HepG2 (cell line): ENCODE measurements around the gene CAMK2G. TPM values are rescaled to one million over a fixed set of nuclear protein-coding genes. Genes with fewer than 3 reads are reported as not detected.
"Not testable (repeated sequence)": the region's sequence is repeated elsewhere in the genome, so short reads cannot be mapped to it uniquely, and the experiment has no call there.

Experiments
- ATAC-seq: fragments of 200-7000 bp; cut with Tn5 transposase; 3 replicates; pipeline ENCODE4 v1.9.1; 2020; ENCODE audit warnings: mild to moderate bottlenecking, moderate library complexity
- BruUV-seq: library from RNA; stranded (reverse); fragments of 400-500 nt; replicated peaks from 2 replicates; lab custom pipeline; 2021; lab: Mats Ljungman, UMichigan
- CTCF ChIA-PET: fragments of 300-600 bp; formaldehyde crosslinking; extraction: SDS; loops from one replicate; lab custom pipeline; 2021; ENCODE audit warnings: low total read pairs, inconsistent platforms, low intra/inter-chr PET ratio; lab: Yijun Ruan, JAX
- POLR2A ChIA-PET: fragments of 350-600 bp; sonication (Branson Sonifier 250); formaldehyde crosslinking; loops from one replicate; lab custom pipeline; 2020; ENCODE audit warnings: antibody characterized with exemption, inconsistent platforms; lab: Yijun Ruan, JAX
- DNase-seq: peaks from one replicate; pipeline ENCODE4 v3.0.0-alpha.2; 2015; ENCODE audit warnings: low spot score
- FAIRE-seq: peaks from 3 replicates; lab custom pipeline; 2011; peaks lifted over from hg19 to GRCh38; lab: Jason Lieb, UNC
- H2AFZ ChIP-seq: one replicate; pipeline ENCODE4 v1.6.1; 2011; ENCODE audit warnings: low read length, inconsistent platforms
- H3K27ac ChIP-seq: fragments of 300-600 bp; 3 replicates; pipeline ENCODE4 v1.8.0; 2011; ENCODE audit warnings: mixed run types, mild to moderate bottlenecking, mixed read lengths, low read length, inconsistent platforms; ENCODE audit not compliant: insufficient read depth; ENCODE audit errors: extremely low read length
- H3K27me3 ChIP-seq, 2 experiments: fragments of 200-600 bp in 1 of 2; 2 replicates in 1 of 2; 3 replicates in 1 of 2; pipeline versions ENCODE4 v1.6.0 to v1.8.0; 2011; ENCODE audit warnings: low read length in 2 of 2, mild to moderate bottlenecking in 2 of 2, moderate library complexity in 2 of 2, inconsistent platforms in 1 of 2; ENCODE audit not compliant: insufficient read depth in 2 of 2, control insufficient read depth in 1 of 2
- H3K36me3 ChIP-seq, 2 experiments: fragments of 200-600 bp in 1 of 2; replicated peaks in 1 of 2; 2 replicates in 1 of 2; 3 replicates in 1 of 2; pipeline versions ENCODE4 v1.5.1 to v1.8.0; 2011; ENCODE audit warnings: low read length in 2 of 2, inconsistent platforms in 1 of 2; ENCODE audit not compliant: insufficient read depth in 2 of 2, control insufficient read depth in 1 of 2
- H3K4me1 ChIP-seq: 2 replicates; pipeline ENCODE4 v1.5.1; 2012; ENCODE audit warnings: low read length, inconsistent platforms; ENCODE audit not compliant: insufficient read depth
- H3K4me2 ChIP-seq: 2 replicates; pipeline ENCODE4 v1.6.0; 2011; ENCODE audit warnings: low read depth, low read length, inconsistent platforms
- H3K4me3 ChIP-seq, 3 experiments: fragments of 200-600 bp in 1 of 3; sonication (generic), shearing (Covaris generic) in 1 of 3; replicated peaks in 1 of 3; 2 replicates each; pipeline ENCODE4 v1.5.1; 2011 to 2016; ENCODE audit warnings: low read length in 3 of 3, inconsistent platforms in 2 of 3, low read depth in 2 of 3, mild to moderate bottlenecking in 2 of 3, control low read depth in 1 of 3, mixed read lengths in 1 of 3; ENCODE audit not compliant: insufficient read depth in 1 of 3
- H3K79me2 ChIP-seq: one replicate; pipeline ENCODE4 v1.6.1; 2011; ENCODE audit warnings: low read length, inconsistent platforms; ENCODE audit not compliant: insufficient read depth
- H3K9ac ChIP-seq: 2 replicates; pipeline ENCODE4 v1.6.0; 2011; ENCODE audit warnings: mild to moderate bottlenecking, low read depth, low read length, inconsistent platforms; ENCODE audit not compliant: insufficient read depth
- H3K9me3 ChIP-seq: 2 replicates; pipeline ENCODE4 v1.5.1; 2012; ENCODE audit warnings: mild to moderate bottlenecking, low read length
- H4K20me1 ChIP-seq: 2 replicates; pipeline ENCODE4 v1.6.0; 2011; ENCODE audit warnings: inconsistent platforms, mild to moderate bottlenecking, low read length, moderate library complexity; ENCODE audit not compliant: insufficient read depth
- NCOR1 ChIP-seq: fragments of 200-600 bp; sonication (generic); IDR thresholded peaks from 2 replicates; pipeline ENCODE4 v1.7.0; 2017; ENCODE audit warnings: antibody characterized with exemption, low read length, borderline replicate concordance
- ZBTB1 ChIP-seq: sonication (generic); formaldehyde crosslinking; IDR thresholded peaks from 2 replicates; pipeline ENCODE4 v1.4.0; 2020; ENCODE audit warnings: missing genetic modification reagents, borderline replicate concordance
- ZNF383 ChIP-seq: sonication (generic); formaldehyde crosslinking; IDR thresholded peaks from 2 replicates; pipeline ENCODE4 v1.4.0; 2020; ENCODE audit warnings: missing genetic modification reagents, mild to moderate bottlenecking, borderline replicate concordance
- WGBS: methylation state at CpG from one replicate; pipeline ENCODE4 v1.1.6; 2017; ENCODE audit warnings: low lambda C conversion rate; 5-methylcytosine and 5-hydroxymethylcytosine counted together
- in situ Hi-C: cut with HindIII; loops from 2 replicates; pipeline ENCODE4 v1.10.0; 2017; ENCODE audit warnings: low pct_unique_long_range_greater_than_20kb; ENCODE audit not compliant: extremely low pct_ligation_motif_present
- intact Hi-C: fragments of 100-400 bp; cut with micrococcal nuclease; formaldehyde crosslinking; loops from one replicate; pipeline ENCODE4 v1.10.0; 2022; ENCODE audit not compliant: unreplicated experiment
- polyA plus RNA-seq, 8 experiments: library from polyadenylated mRNA; depleted of rRNA in 3 of 8; stranded (reverse) in 7 of 8; unstranded in 1 of 8; fragments of >200 nt; fragmentation: Illumina TruSeq in 4 of 8; extraction: Trizol in 4 of 8; gene quantifications; 2 replicates each; pipeline versions ENCODE4 v1.2.1 to v1.2.3, GENCODE V29; 2011 to 2016; ENCODE audit warnings: low read depth in 4 of 8, missing spikeins in 1 of 8, mixed read lengths in 1 of 8; ENCODE audit not compliant: insufficient read depth in 1 of 8
- total RNA-seq, 5 experiments: library from RNA; depleted of rRNA; stranded (reverse); fragments of >200 nt; fragmentation: Illumina TruSeq; extraction: Trizol; gene quantifications; 2 replicates each; pipeline ENCODE4 v1.2.3, GENCODE V29; 2016; ENCODE audit warnings: low read depth in 1 of 5

CAMK2G gene
- total and polyA plus RNA-seq, 2 of the 13 experiments (the other 11 are each of a cell fraction or from before 2014, with no cell fraction given), result 15.9 to 18.8 TPM

DNA sequence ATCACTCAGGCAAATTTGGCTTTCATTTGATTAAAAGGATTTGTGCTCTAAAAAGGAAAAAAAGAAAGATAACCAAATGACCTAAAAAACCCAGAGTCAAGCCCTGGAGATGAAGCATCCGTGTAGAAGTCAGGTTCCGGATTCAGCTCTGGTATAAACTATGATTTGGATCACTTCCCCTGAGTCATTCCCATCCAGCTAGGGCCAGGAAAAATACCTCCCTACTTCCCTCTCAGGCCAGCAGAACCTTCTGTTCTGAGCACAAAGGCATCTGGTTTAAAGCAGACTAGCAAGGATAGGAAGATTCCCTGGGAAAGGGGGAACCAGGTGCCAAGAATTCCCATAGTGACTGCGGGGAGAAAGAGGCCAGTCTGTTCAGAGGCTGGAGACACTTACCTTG is 37.3 kb downstream of the CAMK2G start:
- intact Hi-C loops, result no loop called here
- CTCF ChIA-PET, result no interaction called here
- no peak overlapping the region for H3K27ac ChIP-seq
- BruUV-seq, result no TSS peak
- no peaks in the 10 kb centered on the region for H3K79me2 ChIP-seq
- POLR2A ChIA-PET, result interaction anchor here (1.3 kb wide), 1 partner anchor 27 kb away, joined by 3 read pairs; no protein-coding TSS in a partner anchor
- DNase-seq, result no peak
- no peaks in the 10 kb centered on the region for H3K27me3 ChIP-seq
- H4K20me1 ChIP-seq, result no peaks in the 10 kb centered on the region
- 95% methylated on average over 3 of the region's 3 CpGs for WGBS
- ATAC-seq, result no peak
- peaks cover 5 to 26% of the 10 kb centered on the region in 2 experiments; a peak in 3 of 5 replicates for H3K36me3 ChIP-seq
- no peak for FAIRE-seq
- TF ChIP-seq ZNF383 (CRISPR knock-in tag), result no peak
- no peak overlapping the region for H3K9ac ChIP-seq
- peaks cover 46% of the 10 kb centered on the region for H3K4me1 ChIP-seq
- H3K4me2 ChIP-seq, result no peak overlapping the region
- in situ Hi-C loops, result no loop called here
- no peak overlapping the region for H2AFZ ChIP-seq
- H3K4me3 ChIP-seq, result no peak overlapping the region
- no peaks in the 10 kb centered on the region for H3K9me3 ChIP-seq

DNA sequence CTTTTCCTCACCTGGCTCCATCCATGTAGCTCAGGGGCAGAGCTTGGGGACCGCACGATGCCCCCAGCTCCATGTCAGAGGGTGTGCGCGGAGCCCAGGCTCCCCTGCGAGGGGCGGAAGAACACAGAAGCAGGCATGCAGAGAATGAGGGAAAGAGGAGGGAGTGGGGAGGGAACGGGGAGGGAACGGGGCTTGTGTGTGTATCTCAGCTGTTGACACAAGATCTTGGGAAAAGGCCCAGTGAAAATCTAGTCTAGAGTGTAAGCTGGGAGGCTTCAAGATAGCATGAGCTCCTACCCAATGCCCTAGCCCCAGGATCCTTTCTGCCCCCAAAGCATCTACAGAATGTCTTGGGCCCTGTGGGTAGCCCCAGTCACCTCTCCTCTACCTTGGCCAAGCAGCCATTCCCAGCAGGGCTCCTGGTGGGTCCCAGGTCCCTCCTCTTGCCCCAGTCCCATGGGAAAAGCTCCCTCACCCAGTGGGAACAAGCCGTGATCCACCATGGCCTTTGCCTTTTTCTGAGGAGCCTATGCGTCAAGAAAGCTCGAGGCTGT is 37.9 kb downstream of the CAMK2G start:
- Histone ChIP-seq H3K4me2 (no peak overlapping the region), H3K36me3 (peaks cover 5 to 20% of the 10 kb centered on the region in 2 experiments; a peak in 2 of 5 replicates), H3K27me3 (no peaks in the 10 kb centered on the region), H3K9ac (no peak overlapping the region), H3K79me2 (no peaks in the 10 kb centered on the region), H4K20me1 (no peaks in the 10 kb centered on the region), H3K9me3 (no peaks in the 10 kb centered on the region), H2AFZ (no peak overlapping the region), H3K4me3 (no peak overlapping the region), H3K27ac (no peak overlapping the region), H3K4me1 (peaks cover 40% of the 10 kb centered on the region)
- ChIA-PET POLR2A (interaction anchor here (1.3 kb wide), 1 partner anchor 26 kb away, joined by 3 read pairs; no protein-coding TSS in a partner anchor), CTCF (no interaction called here)
- no TSS peak for BruUV-seq
- intact Hi-C loops (no loop called here), in situ Hi-C loops (no loop called here)
- ATAC-seq, result no peak
- TF ChIP-seq ZBTB1 (CRISPR knock-in tag) (no peak), NCOR1 (no peak)
- no peak for DNase-seq
- no peak for FAIRE-seq
- WGBS, result 90% methylated on average over 11 of the region's 11 CpGs

- POLR2A ChIA-PET, H3K27ac ChIP-seq, BruUV-seq, H3K79me2 ChIP-seq, H3K4me3 ChIP-seq, FAIRE-seq, in situ Hi-C loops, CTCF ChIA-PET, H3K9me3 ChIP-seq, H3K4me2 ChIP-seq, H3K27me3 ChIP-seq, intact Hi-C loops, H3K9ac ChIP-seq, ATAC-seq, H2AFZ ChIP-seq, DNase-seq, H3K4me1 ChIP-seq, H4K20me1 ChIP-seq: not testable (repeated sequence)
- peaks cover 11 to 16% of the 10 kb centered on the region in 2 experiments; a peak in 4 of 5 replicates for H3K36me3 ChIP-seq
- WGBS, result 87% methylated on average over 7 of the region's 7 CpGs
These were observed 45.3 kb downstream of the CAMK2G start for GRCh38 chr10:73829090-73829489.
